Inflammatory macrophage (primary cell): Measurements from ENCODE around the gene VIPAS39.
"Not testable (repeated sequence)": the region's sequence is repeated elsewhere in the genome, so short reads cannot be mapped to it uniquely, and the experiment has no call there.

Source experiments
- DNase-seq, 2 donors: peaks; one replicate each; pipeline ENCODE4 v3.0.0-alpha.2; 2020 to 2022

The VIPAS39 gene

DNA sequence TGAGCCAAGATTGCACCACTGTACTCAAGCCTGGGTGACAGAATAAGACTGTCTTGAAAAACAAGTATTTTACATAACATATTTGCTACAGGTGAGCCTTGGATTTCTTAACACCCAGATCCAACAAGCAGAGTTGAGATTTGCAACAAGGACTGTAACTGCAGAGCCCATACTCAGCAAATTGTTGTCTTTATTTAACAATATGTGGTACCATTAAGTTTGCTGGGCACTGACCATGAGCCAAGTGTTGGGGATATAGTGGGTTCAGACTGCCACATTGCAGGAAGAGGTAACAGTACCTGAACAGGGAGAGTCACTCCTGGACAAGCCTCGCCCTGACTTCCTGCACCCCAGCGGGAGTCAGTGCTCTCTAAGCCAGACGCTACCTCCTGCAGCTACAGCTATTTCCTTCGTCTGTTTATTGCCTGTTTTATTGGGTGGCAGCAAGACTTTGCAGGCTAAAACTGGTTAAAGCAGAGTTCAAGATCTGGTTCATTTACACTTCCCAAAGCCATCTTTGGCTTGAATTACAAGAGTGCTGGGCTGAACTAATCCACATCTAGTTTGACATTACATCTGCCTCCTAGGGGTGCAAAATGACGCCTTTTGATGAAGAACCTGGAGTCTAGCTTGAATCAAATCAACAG, 12.9 kb upstream of the VIPAS39 start:
- DNase-seq = no peak

DNA sequence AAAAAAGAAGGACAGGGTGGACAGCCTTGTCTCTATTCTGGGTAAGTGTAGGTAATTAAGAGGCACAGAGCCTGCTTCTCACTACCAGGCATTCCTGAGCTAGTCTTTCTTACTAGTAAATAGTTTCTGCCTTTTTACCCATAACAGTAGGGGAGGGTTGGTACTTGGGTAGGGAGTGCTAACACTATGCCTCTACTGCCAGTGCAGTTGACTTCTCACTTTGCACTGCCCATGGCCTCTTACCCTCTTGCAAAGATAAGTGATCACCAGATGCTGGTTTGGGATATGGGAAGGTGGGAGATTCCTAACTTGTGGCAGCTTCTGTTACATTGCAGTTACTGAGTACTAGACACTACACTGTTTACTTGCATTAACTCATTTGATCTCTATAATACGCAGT, 12.1 kb upstream of the VIPAS39 start:
- DNase-seq = no peak

DNA sequence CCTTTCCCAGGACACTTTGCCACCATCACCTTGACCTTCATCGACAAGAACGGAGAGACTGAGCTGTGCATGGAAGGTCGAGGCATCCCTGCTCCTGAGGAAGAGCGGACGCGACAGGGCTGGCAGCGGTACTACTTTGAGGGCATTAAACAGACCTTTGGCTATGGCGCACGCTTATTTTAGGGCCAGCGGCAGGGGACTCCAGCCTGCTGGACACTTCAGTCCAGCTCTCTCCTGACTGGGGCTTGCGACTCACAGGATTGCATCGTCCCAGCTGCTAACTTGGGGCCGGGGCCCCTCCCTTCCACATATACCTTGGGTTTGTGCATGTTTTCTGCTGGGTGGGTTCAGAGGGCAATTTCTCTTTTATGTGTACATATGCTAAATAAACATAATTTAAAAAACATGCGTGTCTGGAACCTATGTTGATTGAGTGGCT, 11.7 kb upstream of the VIPAS39 start:
- no peak for DNase-seq

DNA sequence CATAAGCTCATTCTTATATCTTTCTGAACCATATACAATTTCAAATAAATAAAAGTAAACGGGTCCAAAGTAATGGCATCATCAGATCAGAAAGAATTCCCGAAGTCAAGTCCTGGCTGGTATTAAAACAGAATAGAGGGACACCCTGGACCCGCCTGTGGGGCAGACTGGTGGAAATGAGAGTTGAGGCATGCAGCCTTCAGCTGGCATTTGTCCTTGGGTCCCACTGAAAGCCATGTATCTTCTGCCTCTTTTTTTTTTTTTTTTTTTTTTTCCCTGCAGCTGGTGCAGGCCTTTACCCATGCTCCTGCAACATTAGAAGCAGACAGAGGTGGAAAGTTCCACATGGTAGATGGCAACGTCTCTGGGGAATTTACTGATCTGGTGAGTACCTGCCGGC, 10.4 kb upstream of the VIPAS39 start:
- DNase-seq = no peak

DNA sequence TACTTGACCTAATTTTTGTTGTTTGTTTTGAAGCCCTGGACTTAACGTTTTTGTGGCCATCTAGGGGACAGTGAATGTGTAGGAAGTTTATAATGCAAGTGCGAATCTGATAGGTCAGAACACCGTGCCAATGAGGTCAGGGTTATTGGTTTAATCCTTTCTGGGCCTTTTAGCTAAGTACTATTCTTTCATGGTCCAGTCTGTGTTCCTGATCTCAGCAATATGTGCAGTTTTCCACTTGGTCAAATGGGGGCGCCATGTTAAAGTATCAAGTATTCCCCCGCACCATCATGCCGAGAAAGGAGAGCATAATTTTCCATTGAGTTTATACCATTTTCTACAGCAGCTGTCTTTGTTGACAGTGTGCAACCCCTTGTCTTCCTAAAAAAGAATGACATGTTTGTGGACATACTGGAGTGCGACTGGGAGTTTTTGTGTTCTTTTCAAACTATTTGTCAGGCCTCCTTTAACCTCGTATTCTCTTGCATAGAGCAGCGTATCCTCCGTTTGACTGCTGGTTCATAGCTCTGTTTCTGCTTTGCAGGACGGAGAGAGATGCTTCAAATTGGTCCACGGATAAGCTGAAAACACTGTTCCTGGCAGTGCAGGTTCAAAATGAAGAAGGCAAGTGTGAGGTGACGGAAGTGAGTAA, 1.8 kb upstream of the VIPAS39 start:
- peak; percentile 79 to 82 for DNase-seq

GRCh38 chr14:77458249-77458950, 999 bp upstream of the VIPAS39 start:
- peak in 1 of 2 donors; percentile 16 for DNase-seq

DNA sequence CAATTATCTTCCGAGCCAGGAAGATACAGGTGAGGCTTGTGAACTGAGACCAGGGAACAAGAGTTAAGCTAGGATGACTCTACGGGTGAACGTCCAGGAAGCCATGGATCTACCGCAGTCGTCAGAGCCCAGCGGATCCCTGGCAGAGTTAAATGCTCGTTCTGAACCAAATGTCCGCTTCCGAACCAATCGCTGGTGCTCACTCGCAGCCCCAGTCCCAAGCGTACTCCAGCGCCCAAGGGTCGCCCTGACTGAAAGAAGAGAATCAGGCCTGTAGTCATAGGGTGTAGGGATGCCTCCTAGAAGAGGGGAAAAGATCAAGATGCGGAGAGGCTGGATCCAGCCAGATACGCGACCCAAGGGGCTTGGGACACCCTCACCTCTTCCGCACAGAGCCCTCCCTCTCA, 283 bp downstream of the VIPAS39 start:
- DNase-seq = no peak

DNA sequence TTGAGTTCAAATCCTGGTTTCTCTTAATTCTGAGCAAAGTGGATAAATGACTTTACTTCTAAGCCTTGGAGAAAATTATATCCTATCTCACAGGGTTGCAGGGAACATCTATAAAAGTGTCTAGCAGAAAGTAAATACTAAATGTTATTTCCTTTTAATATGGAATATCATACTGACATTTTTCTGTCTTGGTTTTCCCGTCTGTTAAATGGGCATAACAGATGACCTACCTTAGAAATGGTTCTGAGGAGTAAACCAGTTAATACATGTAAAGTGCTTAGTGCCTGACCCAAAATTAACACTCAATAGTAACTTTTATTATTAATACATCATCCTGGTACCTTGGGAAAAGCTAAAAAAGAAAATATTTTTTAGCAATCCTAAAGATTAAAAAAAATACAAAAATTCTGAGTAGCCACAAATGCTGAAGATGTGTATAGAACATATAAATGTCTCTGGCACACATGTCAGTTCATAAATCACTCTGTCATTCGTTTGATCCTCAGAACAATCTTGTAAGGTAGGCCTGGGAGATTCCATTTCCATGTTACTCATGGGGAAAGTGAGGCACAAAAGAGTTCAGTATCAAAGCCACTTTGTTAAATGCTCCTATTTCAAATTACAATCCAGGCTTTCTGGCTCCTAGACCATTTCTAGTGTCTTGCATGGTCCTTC, 1.3 kb downstream of the VIPAS39 start:
- DNase-seq = no peak

DNA sequence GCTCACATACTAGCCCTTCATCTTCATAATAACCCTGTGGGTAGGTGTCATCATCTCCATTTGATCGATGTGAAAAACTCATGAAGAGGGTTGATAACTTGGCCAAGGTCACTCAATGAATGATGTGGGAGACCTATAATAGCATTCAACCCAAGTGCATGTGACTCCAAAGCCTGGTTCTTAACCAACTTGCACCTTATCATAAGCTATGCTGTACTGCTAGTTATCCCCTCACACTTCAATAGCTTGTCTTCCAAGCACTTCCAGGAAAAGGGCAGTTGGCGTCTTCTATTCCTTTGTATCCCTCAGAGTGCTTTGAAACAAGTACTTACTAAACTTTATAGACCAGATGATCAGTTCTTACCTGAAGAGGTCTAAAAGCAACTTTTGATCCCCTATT, 15.2 kb downstream of the VIPAS39 start:
- DNase-seq = no peak

DNA sequence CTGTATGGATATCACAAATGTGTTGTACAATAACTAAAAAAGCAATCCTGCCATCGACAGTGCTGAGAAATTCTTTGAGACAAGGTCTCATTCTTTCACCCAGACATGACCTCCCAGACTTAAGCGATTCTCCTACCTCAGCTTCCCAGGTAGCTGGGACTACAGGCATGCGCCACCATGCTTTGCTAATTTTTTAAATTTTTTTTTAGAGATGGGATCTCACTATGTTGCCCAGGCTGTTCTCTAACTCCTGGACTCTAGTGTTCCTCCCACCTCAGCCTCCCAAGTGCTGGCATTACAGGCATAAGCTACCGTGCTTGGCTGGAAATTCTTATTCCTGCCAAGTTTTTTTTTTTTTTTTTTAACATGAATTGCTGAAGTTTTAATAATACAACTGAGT, 17.5 kb downstream of the VIPAS39 start:
- no peak for DNase-seq

GRCh38 chr14:77438596-77438995, 18.8 kb downstream of the VIPAS39 start:
- no peak for DNase-seq

- DNase-seq = no peak
These were observed 21.4 kb downstream of the VIPAS39 start for GRCh38 chr14:77436042-77436441.

DNA sequence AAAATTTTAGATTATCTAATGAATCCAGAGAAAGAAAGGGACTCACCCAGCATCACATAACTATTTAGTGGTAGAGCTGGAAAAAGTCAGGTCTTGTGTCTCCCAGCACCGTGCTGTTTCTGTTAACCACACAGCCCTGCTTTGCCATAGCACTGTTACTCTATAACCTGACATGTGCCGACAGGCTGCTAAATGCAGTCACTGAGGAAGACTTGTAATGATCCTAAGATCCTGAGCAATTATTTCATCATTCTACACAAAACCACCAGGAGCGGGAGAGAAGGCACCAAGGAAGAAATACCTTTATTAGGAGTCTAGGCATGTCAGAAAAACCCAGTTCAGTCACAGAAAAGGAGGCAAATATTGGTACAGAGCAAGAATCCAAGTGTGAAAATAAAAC, 31.0 kb downstream of the VIPAS39 start:
- DNase-seq = no peak

DNA sequence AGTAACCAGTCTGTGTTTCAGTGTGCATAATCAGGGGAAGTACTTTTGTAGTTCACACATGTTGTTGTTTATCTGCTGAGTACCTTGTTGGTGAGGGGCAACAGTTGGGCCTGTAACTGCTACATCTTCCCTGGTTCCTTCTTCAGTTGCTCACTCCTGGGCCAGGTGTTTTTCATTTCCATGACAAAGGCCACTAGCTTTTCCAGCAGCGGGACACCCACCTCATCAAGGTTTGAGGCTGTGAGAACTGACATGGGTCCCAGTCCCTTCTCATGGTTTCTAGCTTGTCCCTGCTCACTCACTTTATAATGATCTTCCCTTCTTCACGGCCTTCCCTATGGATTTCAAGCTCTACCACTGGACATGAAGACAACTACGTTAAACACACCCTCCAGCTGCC, 32.5 kb downstream of the VIPAS39 start:
- no peak for DNase-seq

- DNase-seq = no peak
These were observed 34.0 kb downstream of the VIPAS39 start, which contains the start of gene NOXRED1 for GRCh38 chr14:77423423-77423822. NOXRED1 (minus strand) TSS chr14:77423523; CDS start chr14:77422889, 634 bp downstream.

DNA sequence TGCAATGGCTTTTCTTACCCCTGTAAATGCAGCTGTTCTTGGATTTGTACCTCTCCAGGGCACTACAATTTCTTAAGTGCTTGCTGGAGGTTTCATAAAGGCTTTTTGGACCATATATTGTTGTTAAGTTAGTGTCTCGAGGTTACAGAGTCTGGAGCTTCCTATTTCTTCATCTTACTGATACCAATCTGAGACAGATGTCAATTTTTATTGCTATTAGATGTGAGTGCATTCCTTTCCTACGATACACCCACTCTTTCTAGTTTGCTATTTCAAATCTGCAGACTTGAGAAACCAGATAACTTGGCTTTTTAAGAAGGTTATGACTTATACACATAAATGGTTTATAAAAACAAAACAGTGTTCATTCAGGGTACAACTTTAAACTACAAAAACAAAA, 36.2 kb downstream of the VIPAS39 start:
- no peak for DNase-seq

GRCh38 chr14:77416836-77417235, 40.6 kb downstream of the VIPAS39 start:
- DNase-seq = peak in 1 of 2 donors; percentile 18

GRCh38 chr14:77416098-77416497, 41.3 kb downstream of the VIPAS39 start:
- not testable (repeated sequence) for DNase-seq

DNA sequence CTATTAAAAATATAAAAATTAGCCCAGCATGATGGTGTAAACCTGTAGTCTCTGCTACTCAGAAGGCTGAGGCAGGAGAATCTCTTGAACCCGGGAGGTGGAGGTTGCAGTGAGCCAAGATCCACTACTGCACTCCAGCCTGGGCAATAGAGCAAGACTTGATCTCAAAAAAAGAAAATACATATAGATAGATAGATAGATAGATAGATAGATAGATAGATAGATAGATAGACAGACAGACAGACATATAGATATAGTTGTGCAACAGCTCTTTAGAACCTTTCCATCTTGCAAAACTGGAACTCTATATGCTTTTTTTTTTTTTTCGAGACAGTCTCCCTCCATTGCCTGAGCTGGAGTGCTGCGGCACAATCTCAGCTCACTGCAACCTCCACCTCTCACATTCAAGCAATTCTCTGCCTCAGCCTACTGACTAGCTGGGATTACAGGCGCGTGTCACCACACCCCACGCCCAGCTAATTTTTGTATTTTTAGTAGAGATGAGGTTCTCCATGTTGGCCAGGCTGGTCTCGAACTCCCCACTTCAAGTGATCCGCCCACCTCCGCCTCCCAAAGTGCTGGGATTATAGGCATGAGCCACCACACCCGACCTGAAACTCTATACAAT, 41.9 kb downstream of the VIPAS39 start:
- DNase-seq = not testable (repeated sequence)

- no peak for DNase-seq
These were observed 48.3 kb downstream of the VIPAS39 start for GRCh38 chr14:77409131-77409533.

DNA sequence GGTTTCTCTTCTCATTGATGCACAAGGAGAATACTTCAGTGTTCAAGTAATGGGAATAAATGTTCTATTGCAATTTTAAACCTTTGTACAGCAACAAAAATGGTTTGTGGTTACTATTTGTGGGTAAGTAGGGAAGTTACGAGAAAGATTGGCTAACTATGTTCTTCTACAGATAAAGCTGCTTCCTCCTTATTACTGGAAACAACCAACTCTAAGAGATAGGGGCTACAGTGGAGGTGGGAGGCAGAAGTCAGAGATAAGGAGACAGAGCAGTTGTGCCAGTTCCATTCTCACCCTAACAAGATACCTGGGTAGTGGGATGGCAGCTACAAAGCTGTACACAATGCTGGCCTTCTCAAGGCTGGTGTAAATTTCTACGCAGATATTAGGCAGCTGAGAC, 50.2 kb downstream of the VIPAS39 start:
- peak; percentile 45 to 80 for DNase-seq

DNA sequence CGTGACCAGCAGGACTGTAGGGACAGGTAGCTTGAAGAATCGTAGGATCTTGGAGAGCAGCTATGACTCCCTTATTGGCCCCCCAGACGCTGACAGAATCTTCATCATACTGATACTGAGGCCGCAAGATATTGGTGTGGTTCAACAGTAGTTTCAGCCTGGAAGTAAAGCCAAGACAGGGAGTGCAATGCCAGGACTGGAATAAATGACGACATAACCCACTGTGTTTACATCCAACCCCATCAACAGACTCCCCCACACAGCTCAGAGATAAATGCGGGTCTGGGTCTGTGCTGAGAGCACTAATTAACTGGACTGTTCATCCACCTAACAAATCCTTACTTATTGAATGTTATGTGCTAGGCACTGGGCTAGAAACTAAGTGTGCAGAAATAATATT, 50.7 kb downstream of the VIPAS39 start:
- DNase-seq = peak in 1 of 2 donors; percentile 8

GRCh38 chr14:77406086-77406485, 51.3 kb downstream of the VIPAS39 start:
- DNase-seq = no peak
